GM12801 (cell line): ENCODE data around the gene ACVR2A.

Experiments
- TF ChIP-seq, protein P1 (sequence below): IDR thresholded peaks from one replicate; pipeline ENCODE4 v1.5.1; 2011; ENCODE audit warnings: control low read depth; ENCODE audit not compliant: insufficient read length; ENCODE audit errors: extremely low read depth

ACVR2A gene

DNA sequence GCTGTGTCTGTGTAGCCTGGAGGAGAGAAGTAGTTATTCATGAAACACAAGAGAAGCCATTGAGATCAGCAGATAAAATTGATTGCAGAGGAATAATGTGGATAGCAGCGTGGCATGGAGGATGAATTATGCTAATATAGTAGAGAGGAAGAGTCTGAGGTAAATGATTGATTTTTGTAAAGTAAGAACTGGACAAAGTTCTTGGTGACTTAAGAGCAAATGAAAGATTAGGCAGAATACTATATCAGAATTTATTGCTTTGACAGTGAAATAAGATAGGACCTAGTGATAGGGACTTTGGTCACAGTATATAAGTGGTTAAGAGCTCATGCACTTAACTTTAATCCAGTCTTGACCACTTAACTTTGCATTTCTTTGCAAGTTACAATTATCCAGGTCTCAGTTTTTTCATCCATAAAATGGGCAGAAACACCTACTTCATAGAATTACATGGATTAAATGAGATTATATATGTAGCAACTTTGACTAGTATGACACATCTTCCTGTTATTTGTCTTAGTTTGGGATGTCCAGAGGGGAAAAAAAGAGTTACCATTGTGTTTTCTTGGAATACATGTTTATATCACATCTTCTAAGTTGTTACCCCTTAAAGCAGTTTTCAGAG, 29.1 kb downstream of the ACVR2A start:
- TF ChIP-seq, protein P1, sequence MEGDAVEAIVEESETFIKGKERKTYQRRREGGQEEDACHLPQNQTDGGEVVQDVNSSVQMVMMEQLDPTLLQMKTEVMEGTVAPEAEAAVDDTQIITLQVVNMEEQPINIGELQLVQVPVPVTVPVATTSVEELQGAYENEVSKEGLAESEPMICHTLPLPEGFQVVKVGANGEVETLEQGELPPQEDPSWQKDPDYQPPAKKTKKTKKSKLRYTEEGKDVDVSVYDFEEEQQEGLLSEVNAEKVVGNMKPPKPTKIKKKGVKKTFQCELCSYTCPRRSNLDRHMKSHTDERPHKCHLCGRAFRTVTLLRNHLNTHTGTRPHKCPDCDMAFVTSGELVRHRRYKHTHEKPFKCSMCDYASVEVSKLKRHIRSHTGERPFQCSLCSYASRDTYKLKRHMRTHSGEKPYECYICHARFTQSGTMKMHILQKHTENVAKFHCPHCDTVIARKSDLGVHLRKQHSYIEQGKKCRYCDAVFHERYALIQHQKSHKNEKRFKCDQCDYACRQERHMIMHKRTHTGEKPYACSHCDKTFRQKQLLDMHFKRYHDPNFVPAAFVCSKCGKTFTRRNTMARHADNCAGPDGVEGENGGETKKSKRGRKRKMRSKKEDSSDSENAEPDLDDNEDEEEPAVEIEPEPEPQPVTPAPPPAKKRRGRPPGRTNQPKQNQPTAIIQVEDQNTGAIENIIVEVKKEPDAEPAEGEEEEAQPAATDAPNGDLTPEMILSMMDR, result no peak

DNA sequence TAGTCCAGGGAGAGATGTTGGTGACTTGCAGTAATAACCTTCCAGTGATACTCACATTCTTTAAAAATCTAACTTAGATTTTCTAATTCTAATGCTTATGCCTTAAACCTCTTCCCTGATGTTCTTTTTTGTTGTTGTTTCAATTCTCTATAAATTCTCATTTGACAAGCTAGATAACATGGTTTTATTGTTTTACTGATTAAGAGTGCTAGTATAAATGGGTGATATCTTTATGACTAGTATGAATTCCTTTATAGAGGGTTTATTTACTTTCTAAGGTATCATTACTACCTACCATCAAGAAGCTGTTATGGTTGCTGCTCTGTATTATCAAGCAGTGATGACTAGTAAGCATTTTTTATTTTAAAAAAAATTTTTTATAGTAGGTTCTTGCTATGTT, 35.0 kb downstream of the ACVR2A start:
- TF ChIP-seq, protein P1, result no peak

DNA sequence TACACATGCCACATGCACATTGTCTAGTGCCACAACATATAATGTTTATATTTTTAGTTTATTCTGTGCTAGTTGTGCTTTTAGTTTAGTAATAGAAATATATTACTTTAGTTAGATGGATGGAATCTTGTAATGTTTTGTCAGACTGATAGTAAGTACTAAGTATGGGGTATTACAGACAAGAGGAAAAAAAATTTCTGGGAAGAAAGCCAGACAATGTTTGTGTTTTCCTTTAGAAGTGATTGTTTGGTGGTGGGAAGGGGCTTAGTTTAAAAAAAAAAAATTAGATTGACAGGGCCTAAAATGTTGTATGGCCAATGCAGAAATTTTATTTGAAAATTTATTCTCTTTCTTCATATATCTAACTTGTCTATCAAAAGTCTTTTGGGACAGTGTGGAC, 37.8 kb downstream of the ACVR2A start:
- TF ChIP-seq, protein P1, result no peak

DNA sequence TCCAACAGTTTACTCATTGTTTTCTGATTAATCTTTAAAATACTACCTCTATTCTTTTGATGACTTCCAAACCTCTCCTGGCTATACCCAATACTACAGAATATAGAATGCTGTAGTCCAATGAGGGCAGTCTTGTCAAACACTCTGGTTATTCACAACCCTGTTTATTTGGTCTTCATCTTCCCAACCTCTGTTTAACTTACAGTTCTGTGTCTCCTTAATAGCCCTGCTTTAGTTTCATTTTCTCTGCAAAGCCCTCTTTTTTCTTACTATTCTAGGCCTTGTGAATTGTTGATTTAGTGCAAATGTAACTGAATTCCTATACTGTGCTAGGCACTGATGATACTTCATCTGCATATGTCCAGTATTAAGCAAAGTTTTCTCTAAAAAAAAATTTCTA, 40.0 kb downstream of the ACVR2A start:
- TF ChIP-seq, protein P1, result no peak

DNA sequence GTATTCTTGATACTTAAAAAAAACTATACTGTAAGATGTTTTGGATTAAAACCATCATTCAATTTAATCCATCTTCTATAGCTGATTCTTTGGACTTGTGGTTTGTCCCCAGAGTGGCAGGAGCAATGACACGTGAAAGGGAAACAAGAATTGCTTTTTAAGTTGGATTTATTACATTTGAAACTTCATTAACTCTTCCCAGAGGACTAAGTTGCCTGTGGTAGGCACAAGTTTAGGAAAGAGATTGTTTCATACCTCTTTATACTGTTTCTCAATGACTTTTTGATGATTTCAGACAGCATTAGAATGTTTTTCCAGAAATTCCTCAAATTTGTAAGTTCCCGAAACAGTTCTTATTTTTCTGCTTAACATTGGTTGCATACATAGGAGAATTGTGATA, 41.3 kb downstream of the ACVR2A start:
- TF ChIP-seq, protein P1, result no peak

DNA sequence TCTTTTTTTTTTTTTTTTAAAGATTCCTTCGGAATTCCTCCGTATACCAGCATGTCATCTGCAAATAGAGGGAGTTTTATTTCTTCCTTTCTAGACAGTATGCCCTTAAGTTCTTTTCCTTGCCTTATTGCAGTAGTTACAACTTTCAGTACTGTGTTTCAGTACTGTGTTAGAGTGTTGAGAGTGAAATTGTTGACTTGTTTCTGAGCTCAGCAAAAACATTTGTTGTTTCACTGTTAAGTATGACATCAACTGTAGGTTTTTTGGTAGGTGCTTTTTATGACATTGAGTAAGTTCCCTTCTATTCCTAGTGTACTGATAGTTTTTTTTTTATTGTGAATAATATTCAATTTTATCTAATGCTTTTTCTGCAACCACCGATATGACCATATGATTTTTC, 43.9 kb downstream of the ACVR2A start:
- TF ChIP-seq, protein P1, result no peak

DNA sequence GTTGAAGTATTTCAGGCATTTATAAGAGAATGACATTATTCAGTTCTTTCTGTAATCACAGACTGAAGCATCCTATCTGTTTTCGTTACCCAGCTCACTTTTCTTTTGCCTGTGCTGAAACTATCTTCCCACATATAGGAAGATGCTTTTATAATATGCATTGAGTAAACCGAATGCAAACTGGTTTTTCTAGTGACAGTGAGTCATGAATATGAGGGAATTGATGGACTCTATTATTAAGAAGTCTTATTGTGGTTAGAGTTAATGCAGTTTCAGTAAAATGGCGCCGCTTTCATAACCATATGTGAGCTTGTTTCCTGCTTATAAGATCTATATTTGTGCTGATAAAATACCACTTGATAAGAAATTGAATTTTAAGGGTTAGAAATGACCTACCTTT, 59.2 kb downstream of the ACVR2A start:
- TF ChIP-seq, protein P1, result no peak

DNA sequence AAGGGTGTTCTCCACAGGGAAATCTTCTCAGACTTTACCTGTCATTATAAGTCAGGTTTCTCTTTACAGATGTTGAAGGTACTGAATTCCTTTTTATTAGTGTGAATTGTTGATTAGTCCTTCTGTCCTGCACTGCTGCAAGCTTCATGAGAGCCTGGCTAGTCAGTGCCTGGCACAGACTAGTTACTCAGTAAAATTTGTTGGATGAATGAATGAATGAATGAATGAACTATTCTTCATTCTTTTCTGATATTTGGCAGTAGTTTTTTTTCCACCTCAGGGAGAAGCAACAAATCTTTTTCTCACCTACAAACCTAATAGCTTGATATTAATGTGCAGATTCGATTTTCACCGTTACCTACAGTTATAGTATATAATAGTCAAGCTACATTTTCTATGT, 64.3 kb downstream of the ACVR2A start:
- TF ChIP-seq, protein P1, result no peak
